ENCODE measurements around the gene PPCS. TPM values are rescaled to one million over a fixed set of nuclear protein-coding genes. Genes with fewer than 3 reads are reported as not detected.

PPCS gene
- total RNA-seq, 4 donors from 2014 or later, result 51.7 to 94.9 (median 84.7) TPM

GRCh38 chr1:42449256-42449655 is 7.1 kb upstream of the PPCS start:
- no peaks in the 10 kb centered on the region for H3K36me3 ChIP-seq

GRCh38 chr1:42450061-42450460 is 6.3 kb upstream of the PPCS start:
- H3K27me3 ChIP-seq, result no peaks in the 10 kb centered on the region
- WGBS, 2 donors (ENCODE audit: low coverage in 1 of 2), result 63 to 100% methylated on average over 1 of the region's 1 CpG

More at GRCh38 chr1:42449256-42449655, 7.1 kb upstream of the PPCS start:
- no peak overlapping the region for H3K4me3 ChIP-seq
- no peaks in the 10 kb centered on the region for H3K9me3 ChIP-seq
- no peak for ATAC-seq
- H3K27ac ChIP-seq, result no peak overlapping the region
- no peaks in the 10 kb centered on the region for H3K27me3 ChIP-seq
- no peaks in the 10 kb centered on the region for H3K4me1 ChIP-seq
- TF ChIP-seq POLR2AphosphoS5 (IDR thresholded peaks at IDR 0.05) (no peak), CTCF (IDR thresholded peaks at IDR 0.05) (no peak), POLR2A (IDR thresholded peaks at IDR 0.05) (no peak), EP300 (IDR thresholded peaks at IDR 0.05) (no peak)

GRCh38 chr1:42453386-42453785 is 3.0 kb upstream of the PPCS start:
- no peak for ATAC-seq
- Histone ChIP-seq H3K9me3 (no peaks in the 10 kb centered on the region), H3K4me1 (peaks cover 0 to 28% (median 9%) of the 10 kb centered on the region in 3 donors), H3K27me3 (no peaks in the 10 kb centered on the region), H3K36me3 (peaks cover 0 to 6% of the 10 kb centered on the region in 2 donors), H3K27ac (no peak overlapping the region), H3K4me3 (no peak overlapping the region)
- WGBS, 2 donors (ENCODE audit: low coverage in 1 of 2), result 77 to 78% methylated on average over 4 of the region's 4 CpGs
- TF ChIP-seq POLR2A (IDR thresholded peaks at IDR 0.05), result no peak
- TF ChIP-seq POLR2AphosphoS5 (IDR thresholded peaks at IDR 0.05), result no peak
- TF ChIP-seq CTCF (IDR thresholded peaks at IDR 0.05), result no peak
- TF ChIP-seq EP300 (IDR thresholded peaks at IDR 0.05), result no peak

More at GRCh38 chr1:42450061-42450460, 6.3 kb upstream of the PPCS start:
- ATAC-seq, result no peak
- H3K27ac ChIP-seq, result no peak overlapping the region
- H3K4me1 ChIP-seq, result peaks cover 0 to 3% (median 0%) of the 10 kb centered on the region in 3 donors
- H3K4me3 ChIP-seq, result no peak overlapping the region
- no peaks in the 10 kb centered on the region for H3K36me3 ChIP-seq
- no peak for TF ChIP-seq EP300 (IDR thresholded peaks at IDR 0.05)
- no peak for TF ChIP-seq CTCF (IDR thresholded peaks at IDR 0.05)
- no peak for TF ChIP-seq POLR2AphosphoS5 (IDR thresholded peaks at IDR 0.05)
- no peak for TF ChIP-seq POLR2A (IDR thresholded peaks at IDR 0.05)
- H3K9me3 ChIP-seq, result no peaks in the 10 kb centered on the region

GRCh38 chr1:42454403-42454802 is 1.9 kb upstream of the PPCS start:
- no peak overlapping the region for H3K4me3 ChIP-seq
- H3K4me1 ChIP-seq, result peaks cover 0 to 31% (median 9%) of the 10 kb centered on the region in 3 donors
- H3K27ac ChIP-seq, result no peak overlapping the region
- ATAC-seq, result no peak
- TF ChIP-seq POLR2AphosphoS5 (IDR thresholded peaks at IDR 0.05), result no peak
- TF ChIP-seq EP300 (IDR thresholded peaks at IDR 0.05), result no peak
- TF ChIP-seq POLR2A (IDR thresholded peaks at IDR 0.05), result no peak
- no peak for TF ChIP-seq CTCF (IDR thresholded peaks at IDR 0.05)
- 95 to 100% methylated on average over 5 of the region's 5 CpGs for WGBS, 2 donors (ENCODE audit: low coverage in 1 of 2)
- H3K36me3 ChIP-seq, result peaks cover 0 to 15% of the 10 kb centered on the region in 2 donors
- no peaks in the 10 kb centered on the region for H3K9me3 ChIP-seq
- no peaks in the 10 kb centered on the region for H3K27me3 ChIP-seq

GRCh38 chr1:42456754-42457089 is 379 bp downstream of the PPCS start:
- H3K4me3 ChIP-seq, result peak overlapping the region; percentile 75 to 84
- H3K36me3 ChIP-seq, result peaks cover 0 to 38% of the 10 kb centered on the region in 2 donors
- H3K4me1 ChIP-seq, result peaks cover 0 to 31% (median 9%) of the 10 kb centered on the region in 3 donors
- no peaks in the 10 kb centered on the region for H3K9me3 ChIP-seq
- WGBS, 2 donors (ENCODE audit: low coverage in 1 of 2), result 0% methylated on average over 12 of the region's 23 CpGs; no CpG with 5 or more reads in 1 of the 2 donors
- TF ChIP-seq CTCF (IDR thresholded peaks at IDR 0.05) (no peak), POLR2AphosphoS5 (IDR thresholded peaks at IDR 0.05) (no peak), EP300 (IDR thresholded peaks at IDR 0.05) (no peak), POLR2A (IDR thresholded peaks at IDR 0.05) (no peak)
- H3K27me3 ChIP-seq, result no peaks in the 10 kb centered on the region
- peak; percentile 58 for ATAC-seq
- peak overlapping the region; percentile 69 to 94 (median 89) for H3K27ac ChIP-seq

Data from gastroesophageal sphincter (tissue), 4 donors.